Astrocyte (in vitro differentiated cells and primary cell): Measurements from ENCODE around the gene SRGN. TPM values are rescaled to one million over a fixed set of nuclear protein-coding genes. Genes with fewer than 3 reads are reported as not detected.
"Not testable (repeated sequence)": the region's sequence is repeated elsewhere in the genome, so short reads cannot be mapped to it uniquely, and the experiment has no call there.

Experiments used
- DNase-seq: peaks from one replicate; pipeline ENCODE4 v3.0.0-alpha.2; 2010; ENCODE audit warnings: low read depth
- FAIRE-seq: peaks from 2 replicates; lab custom pipeline; 2011; peaks lifted over from hg19 to GRCh38; lab: Jason Lieb, UNC
- H2AFZ ChIP-seq: 2 replicates; pipeline ENCODE4 v1.6.0; 2012; ENCODE audit warnings: low read depth, low read length, inconsistent platforms
- H3K27ac ChIP-seq: 2 replicates; pipeline ENCODE4 v1.5.1; 2011; ENCODE audit warnings: low read depth, low read length, inconsistent platforms
- H3K27me3 ChIP-seq: 2 replicates; pipeline ENCODE4 v1.6.0; 2011; ENCODE audit warnings: low read length, inconsistent platforms; ENCODE audit not compliant: insufficient read depth
- H3K36me3 ChIP-seq: 2 replicates; pipeline ENCODE4 v1.5.1; 2011; ENCODE audit warnings: low read length, inconsistent platforms; ENCODE audit not compliant: insufficient read depth
- H3K4me1 ChIP-seq: 2 replicates; pipeline ENCODE4 v1.5.1; 2011; ENCODE audit warnings: low read length, inconsistent platforms; ENCODE audit not compliant: insufficient read depth
- H3K4me2 ChIP-seq: 2 replicates; pipeline ENCODE4 v1.6.0; 2012; ENCODE audit warnings: low read length, inconsistent platforms
- H3K4me3 ChIP-seq: 2 replicates; pipeline ENCODE4 v1.5.1; 2011; ENCODE audit warnings: low read depth, mild to moderate bottlenecking, low read length, inconsistent platforms; ENCODE audit not compliant: insufficient read depth
- H3K79me2 ChIP-seq: 2 replicates; pipeline ENCODE4 v1.6.0; 2012; ENCODE audit warnings: mild to moderate bottlenecking, low read length, inconsistent platforms; ENCODE audit not compliant: insufficient read depth
- H3K9ac ChIP-seq: 2 replicates; pipeline ENCODE4 v1.6.0; 2012; ENCODE audit warnings: mild to moderate bottlenecking, low read length, inconsistent platforms
- H3K9me3 ChIP-seq: 2 replicates; pipeline ENCODE4 v1.5.1; 2012; ENCODE audit warnings: low read depth, mild to moderate bottlenecking, low read length, inconsistent platforms; ENCODE audit not compliant: insufficient read depth
- H4K20me1 ChIP-seq: 2 replicates; pipeline ENCODE4 v1.6.0; 2012; ENCODE audit warnings: low read length, inconsistent platforms; ENCODE audit not compliant: insufficient read depth
- H3K27ac Mint-ChIP-seq: one replicate; pipeline ENCODE4 v1.8.0; 2021; ENCODE audit warnings: mild to moderate bottlenecking, mixed read lengths; ENCODE audit not compliant: unreplicated experiment
- H3K27me3 Mint-ChIP-seq: one replicate; pipeline ENCODE4 v1.8.0; 2021; ENCODE audit warnings: low read depth, mixed read lengths; ENCODE audit not compliant: unreplicated experiment
- H3K36me3 Mint-ChIP-seq: one replicate; pipeline ENCODE4 v1.8.0; 2021; ENCODE audit warnings: low read depth, mixed read lengths; ENCODE audit not compliant: unreplicated experiment
- H3K4me1 Mint-ChIP-seq: one replicate; pipeline ENCODE4 v1.8.0; 2021; ENCODE audit warnings: low read depth, mixed read lengths; ENCODE audit not compliant: unreplicated experiment
- H3K4me3 Mint-ChIP-seq: one replicate; pipeline ENCODE4 v1.8.0; 2021; ENCODE audit warnings: mild to moderate bottlenecking, moderate library complexity, mixed read lengths; ENCODE audit not compliant: unreplicated experiment
- H3K9me3 Mint-ChIP-seq: one replicate; pipeline ENCODE4 v1.8.0; 2021; ENCODE audit warnings: mild to moderate bottlenecking, mixed read lengths; ENCODE audit not compliant: unreplicated experiment
- CTCF ChIP-seq: IDR thresholded peaks from 2 replicates; pipeline ENCODE4 v1.5.1; 2011; ENCODE audit warnings: low read depth, mild to moderate bottlenecking, inconsistent platforms, low read length, moderate library complexity; ENCODE audit not compliant: insufficient read depth
- EZH2 ChIP-seq: IDR thresholded peaks from 2 replicates; pipeline ENCODE4 v1.6.1; 2012; ENCODE audit warnings: mild to moderate bottlenecking, low read length, inconsistent platforms; ENCODE audit not compliant: insufficient read depth
- total RNA-seq: library from RNA; stranded (reverse); gene quantifications from 2 replicates; pipeline ENCODE4 v1.2.1, GENCODE V29; 2021

The SRGN gene
- total RNA-seq, 1 donor from 2014 or later, result 0.30 TPM

- peaks cover 39% of the 10 kb centered on the region for H4K20me1 ChIP-seq
- H3K4me2 ChIP-seq, result no peak overlapping the region
- no peak for TF ChIP-seq EZH2
- no peak for TF ChIP-seq CTCF
- peaks cover 11% of the 10 kb centered on the region for H3K36me3 ChIP-seq
- H3K79me2 ChIP-seq, result peaks cover 75% of the 10 kb centered on the region
- H3K4me3 ChIP-seq, result no peak overlapping the region
- no peaks in the 10 kb centered on the region for H3K9me3 ChIP-seq
- H3K27me3 ChIP-seq, result no peaks in the 10 kb centered on the region
- FAIRE-seq (no peak), DNase-seq (no peak)
- no peak overlapping the region for H3K27ac ChIP-seq
- Mint-ChIP-seq H3K36me3 (peaks cover 5% of the 10 kb centered on the region), H3K4me1 (no peaks in the 10 kb centered on the region), H3K9me3 (no peaks in the 10 kb centered on the region), H3K27ac (no peak overlapping the region), H3K27me3 (no peaks in the 10 kb centered on the region), H3K4me3 (no peak overlapping the region)
- no peak overlapping the region for H3K9ac ChIP-seq
- no peak overlapping the region for H2AFZ ChIP-seq
- no peaks in the 10 kb centered on the region for H3K4me1 ChIP-seq
These were observed 52.1 kb downstream of the SRGN start for GRCh38 chr10:69139961-69140360.

DNA sequence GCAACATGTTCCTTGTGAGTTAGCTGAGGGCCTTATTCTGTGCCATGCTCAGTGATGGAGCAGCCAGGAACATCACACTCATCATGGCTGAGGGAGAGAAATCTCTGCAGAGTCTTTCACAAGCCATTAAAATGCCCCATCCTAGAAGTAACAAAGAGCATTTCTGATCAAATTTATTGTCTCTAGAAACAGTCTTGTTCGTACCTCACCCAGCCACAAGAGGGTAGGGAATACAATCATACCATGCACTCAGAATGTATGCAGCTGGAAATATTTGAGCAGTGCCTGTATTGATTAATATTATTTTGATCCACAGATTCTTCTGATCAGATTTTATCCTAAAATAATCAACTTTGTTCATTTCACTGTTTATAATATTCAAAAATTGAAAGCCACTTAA is 53.4 kb downstream of the SRGN start:
- Histone ChIP-seq H3K4me2 (no peak overlapping the region), H3K4me3 (no peak overlapping the region), H3K79me2 (peaks cover 76% of the 10 kb centered on the region), H3K9ac (no peak overlapping the region), H3K36me3 (no peaks in the 10 kb centered on the region), H3K27ac (no peak overlapping the region), H3K4me1 (no peaks in the 10 kb centered on the region), H2AFZ (no peak overlapping the region), H4K20me1 (peaks cover 33% of the 10 kb centered on the region), H3K27me3 (no peaks in the 10 kb centered on the region), H3K9me3 (no peaks in the 10 kb centered on the region)
- H3K4me1 Mint-ChIP-seq, result no peaks in the 10 kb centered on the region
- no peak overlapping the region for H3K27ac Mint-ChIP-seq
- H3K9me3 Mint-ChIP-seq, result no peaks in the 10 kb centered on the region
- no peaks in the 10 kb centered on the region for H3K27me3 Mint-ChIP-seq
- TF ChIP-seq CTCF, result no peak
- no peak for TF ChIP-seq EZH2
- DNase-seq (no peak), FAIRE-seq (no peak)
- H3K4me3 Mint-ChIP-seq, result no peak overlapping the region
- H3K36me3 Mint-ChIP-seq, result peaks cover 5% of the 10 kb centered on the region

- not testable (repeated sequence) for H3K4me1 Mint-ChIP-seq, H3K9me3 ChIP-seq, DNase-seq, H3K9me3 Mint-ChIP-seq, H2AFZ ChIP-seq, H3K36me3 ChIP-seq, H3K4me1 ChIP-seq, H3K4me3 ChIP-seq, H3K27me3 Mint-ChIP-seq, H3K27ac ChIP-seq, H3K36me3 Mint-ChIP-seq, FAIRE-seq, H3K4me2 ChIP-seq, H3K27me3 ChIP-seq, H3K9ac ChIP-seq, H3K4me3 Mint-ChIP-seq, H3K27ac Mint-ChIP-seq
- H3K79me2 ChIP-seq, result peaks cover 84% of the 10 kb centered on the region
- peaks cover 36% of the 10 kb centered on the region for H4K20me1 ChIP-seq
These were observed 54.2 kb downstream of the SRGN start for GRCh38 chr10:69142074-69142473.
